Stimulated activated CD4-positive, alpha-beta T cell treated with anti-CD3 and anti-CD28 coated beads, Interleukin-1b, Interleukin-23, amount 100 ng/mL, for 4 hours (primary cell): ENCODE data around the gene NR0B2.
A peak's percentile ranks its signal among the peaks of the same experiment; 100 is the strongest.
"Not testable (repeated sequence)": the region's sequence is repeated elsewhere in the genome, so short reads cannot be mapped to it uniquely, and the experiment has no call there.

ENCODE experiments used
- DNase-seq, 2 donors: peaks; one replicate each; pipeline ENCODE4 v3.0.0-alpha.2; 2020; ENCODE audit warnings: low read depth in 2 of 2

Gene NR0B2

DNA sequence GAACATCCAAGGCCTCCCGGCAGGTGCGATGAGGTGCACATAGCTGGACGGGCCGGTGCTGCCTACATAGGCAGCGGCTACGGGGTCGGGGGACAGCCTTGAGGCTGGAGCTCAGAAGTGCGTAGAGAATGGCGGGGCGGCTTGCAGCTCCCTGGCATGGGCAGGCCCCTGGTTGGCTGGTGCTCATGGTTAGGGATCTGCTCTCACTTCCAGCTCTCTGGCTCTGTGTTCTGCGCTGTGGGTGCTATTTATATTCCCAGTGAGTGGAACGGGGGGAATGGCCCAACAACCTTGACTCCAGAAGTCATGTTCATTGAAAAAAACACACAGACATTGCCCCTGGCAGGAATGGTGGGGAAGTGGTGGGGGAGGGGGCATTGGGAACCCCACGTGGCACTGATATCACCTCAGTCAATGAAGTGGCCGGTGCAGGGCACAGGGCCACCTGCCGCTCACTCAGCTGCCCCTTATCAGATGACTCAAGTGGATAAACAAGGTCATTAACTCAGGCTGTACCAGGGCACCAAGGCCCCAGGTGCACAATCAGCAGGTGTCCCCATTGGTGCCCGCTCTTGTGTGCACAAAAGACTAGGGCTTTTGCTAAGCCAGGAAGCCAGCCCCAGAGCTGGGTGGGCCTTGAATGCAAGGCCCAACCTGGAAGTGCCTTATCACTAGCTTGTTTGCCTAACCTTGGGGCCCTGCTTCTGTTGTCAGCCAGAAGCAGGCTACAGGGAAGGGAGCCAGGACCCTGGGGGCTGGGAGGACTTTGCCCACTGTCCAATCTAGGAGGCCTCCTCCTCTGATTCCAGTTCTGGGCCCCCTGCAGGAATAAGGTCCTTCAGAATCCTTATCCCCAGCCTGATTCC lies at the start of gene NR0B2:
Gene NR0B2, minus strand, starts transcription at position 222 of the 866 bp plus-strand sequence. Its CDS starts 35 bp downstream, at position 187.
- DNase-seq: no peak

DNA sequence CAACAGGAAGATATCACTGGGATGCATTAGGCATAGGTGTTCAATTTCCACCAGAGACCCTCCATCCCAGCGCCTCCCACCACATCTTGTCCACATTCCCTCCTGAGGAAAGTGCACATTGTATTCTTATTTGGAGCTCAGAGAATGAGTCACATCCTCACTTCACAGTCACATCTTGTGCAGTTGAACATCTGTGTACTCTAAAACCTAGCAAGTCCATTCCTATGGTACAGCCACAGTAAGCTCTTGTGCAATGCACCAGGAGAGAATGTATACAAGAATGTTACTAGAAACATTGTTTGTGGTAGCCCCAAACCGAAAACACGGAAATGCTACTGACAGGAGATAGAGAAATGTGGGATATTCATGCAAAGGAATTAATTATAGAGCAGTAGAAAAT lies 48.1 kb upstream of the NR0B2 start:
- no peak for DNase-seq

DNA sequence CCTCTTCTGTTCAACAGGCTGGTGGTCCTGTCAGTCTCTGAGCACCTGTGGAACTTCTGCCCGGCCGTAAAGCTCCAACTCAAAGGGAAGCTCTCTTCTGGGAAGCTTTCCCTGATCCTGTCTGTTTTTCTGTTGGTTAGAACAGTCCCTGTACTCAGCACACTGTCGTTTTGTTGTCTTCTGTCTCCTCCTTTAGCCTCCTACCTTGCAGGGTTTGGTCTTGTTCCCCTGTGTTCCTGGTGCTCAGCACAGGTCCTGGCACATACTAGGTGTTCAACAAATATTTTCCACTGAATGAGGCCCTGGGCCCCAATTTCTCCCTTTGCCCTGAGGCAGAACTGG lies 46.8 kb upstream of the NR0B2 start:
- DNase-seq: no peak

GRCh38 chr1:26959722-26960624 lies 46.2 kb upstream of the NR0B2 start, which contains the start of gene KDF1:
KDF1 (minus strand) TSS chr1:26960468; CDS start chr1:26952380, 8,088 bp downstream.
- peak; percentile 22 to 28 for DNase-seq

GRCh38 chr1:26959270-26959669 lies 45.5 kb upstream of the NR0B2 start:
- DNase-seq: no peak

DNA sequence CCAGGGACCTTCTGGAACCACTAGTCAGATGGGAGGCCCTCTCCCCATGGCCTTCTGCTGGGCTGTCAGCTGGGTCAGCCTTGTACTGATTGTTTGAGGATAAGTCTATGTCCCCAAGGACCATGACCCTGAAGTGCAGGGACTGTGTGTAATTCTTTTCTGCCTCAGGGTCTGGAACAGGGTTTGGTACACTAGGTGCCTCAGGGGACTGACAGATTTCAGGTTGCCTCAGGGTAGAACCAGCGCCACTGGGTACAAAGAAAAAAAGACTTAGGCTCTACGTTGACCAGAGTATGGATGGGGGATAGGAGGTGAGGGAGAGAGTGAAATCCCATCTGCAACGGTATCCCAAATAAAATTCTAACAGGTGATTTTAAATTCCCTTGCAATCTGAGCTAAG lies 43.5 kb upstream of the NR0B2 start:
- no peak for DNase-seq

DNA sequence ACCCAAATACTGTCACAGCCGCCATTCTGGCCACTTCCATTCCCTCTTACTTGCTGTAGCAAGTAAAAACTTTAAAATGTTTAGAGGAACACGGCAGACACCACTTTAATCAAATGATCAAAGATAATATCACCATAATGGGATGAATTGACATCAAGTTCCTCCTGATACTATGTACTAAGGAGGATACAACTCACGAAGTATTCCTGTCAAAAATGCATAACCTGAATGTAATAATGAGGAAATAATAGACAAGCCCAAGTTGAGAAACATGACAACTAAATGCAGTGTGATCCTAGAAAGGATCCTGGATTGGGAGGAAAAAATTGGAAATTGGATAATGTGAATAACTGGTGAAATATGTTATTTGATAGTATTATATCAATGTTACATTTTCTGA lies 42.5 kb upstream of the NR0B2 start:
- no peak for DNase-seq

- no peak for DNase-seq
Observed at GRCh38 chr1:26953374-26953773, 39.6 kb upstream of the NR0B2 start.

DNA sequence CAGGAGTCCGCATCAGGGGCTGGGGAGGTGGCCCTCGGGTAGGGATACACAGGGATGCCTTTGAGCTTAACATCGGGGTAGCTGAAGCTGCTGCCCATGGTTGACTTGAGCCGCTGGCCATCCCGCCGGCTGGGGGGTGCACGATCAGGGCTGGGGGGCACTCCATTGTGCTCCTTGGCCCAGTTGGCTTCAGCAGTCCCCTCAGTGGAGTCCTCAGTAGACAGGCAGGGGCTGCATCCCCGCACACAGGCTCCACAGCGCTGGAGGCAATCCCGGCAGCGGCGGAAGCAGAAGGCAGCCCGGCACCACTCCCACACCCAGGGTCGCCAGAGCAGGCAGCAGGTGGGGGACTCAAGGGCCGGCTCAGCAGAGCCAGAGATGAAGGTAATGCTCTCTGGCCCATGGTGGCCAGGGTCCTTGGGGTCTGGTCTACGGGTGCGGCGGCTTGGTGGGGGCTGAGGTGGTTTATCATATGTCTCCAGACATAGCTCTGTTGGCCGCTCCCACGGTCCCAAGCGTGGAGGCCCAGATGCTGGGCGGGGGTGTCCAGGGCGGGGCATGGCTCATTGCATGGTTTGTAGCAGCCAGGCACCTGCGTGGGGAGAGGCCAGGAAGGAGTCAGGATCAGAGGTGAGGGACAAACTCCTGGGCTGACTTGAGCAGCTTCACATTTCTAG lies 38.2 kb upstream of the NR0B2 start:
- DNase-seq: no peak

DNA sequence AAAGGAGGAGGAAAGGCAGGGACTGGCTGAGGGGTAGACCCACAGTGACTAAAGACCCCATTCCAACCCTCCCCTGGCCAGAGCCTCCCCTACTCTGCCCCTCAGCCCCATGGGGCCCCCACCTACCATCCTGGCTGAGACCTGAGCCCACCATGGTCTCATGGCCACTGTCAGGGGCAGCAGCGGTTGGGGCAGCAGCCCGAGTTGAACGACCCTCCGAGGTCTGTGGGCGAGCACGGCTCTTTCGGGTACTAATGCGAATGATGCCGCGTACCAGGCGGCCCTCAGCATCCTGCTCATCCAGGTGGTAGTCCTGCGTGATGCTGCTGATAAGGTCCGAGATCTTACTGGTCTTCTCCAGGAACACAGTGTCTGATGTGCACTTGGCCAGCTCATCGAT lies 37.4 kb upstream of the NR0B2 start:
- no peak for DNase-seq

- DNase-seq: no peak
Observed at GRCh38 chr1:26950602-26951001, 36.8 kb upstream of the NR0B2 start.

DNA sequence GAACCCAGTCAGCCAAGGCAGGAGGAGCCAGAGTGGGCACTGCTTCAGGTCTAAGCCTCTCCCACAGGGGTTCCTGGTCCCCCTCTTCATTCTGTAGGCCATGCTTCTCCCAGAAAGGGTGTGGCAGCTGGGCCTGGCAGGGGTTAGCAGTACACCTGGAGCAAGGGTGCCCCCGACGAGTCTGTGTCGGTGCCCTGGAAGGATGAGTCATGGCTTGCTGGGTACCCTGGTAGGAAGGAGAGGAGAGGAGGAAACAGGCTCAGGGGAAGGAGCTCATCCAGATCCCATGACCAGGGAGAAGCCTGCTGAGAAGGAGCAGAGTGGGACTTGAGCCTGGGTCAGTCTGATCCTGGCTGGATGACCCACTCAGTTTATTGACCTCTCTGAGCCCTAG lies 36.1 kb upstream of the NR0B2 start:
- DNase-seq: no peak

GRCh38 chr1:26949266-26949925 lies 35.6 kb upstream of the NR0B2 start:
- DNase-seq: no peak

- DNase-seq: not testable (repeated sequence)
Observed at GRCh38 chr1:26948725-26949057, 34.9 kb upstream of the NR0B2 start.

- DNase-seq: no peak
Observed at GRCh38 chr1:26946270-26946669, 32.5 kb upstream of the NR0B2 start.

- DNase-seq: no peak
Observed at GRCh38 chr1:26945728-26946127, 32.0 kb upstream of the NR0B2 start.

DNA sequence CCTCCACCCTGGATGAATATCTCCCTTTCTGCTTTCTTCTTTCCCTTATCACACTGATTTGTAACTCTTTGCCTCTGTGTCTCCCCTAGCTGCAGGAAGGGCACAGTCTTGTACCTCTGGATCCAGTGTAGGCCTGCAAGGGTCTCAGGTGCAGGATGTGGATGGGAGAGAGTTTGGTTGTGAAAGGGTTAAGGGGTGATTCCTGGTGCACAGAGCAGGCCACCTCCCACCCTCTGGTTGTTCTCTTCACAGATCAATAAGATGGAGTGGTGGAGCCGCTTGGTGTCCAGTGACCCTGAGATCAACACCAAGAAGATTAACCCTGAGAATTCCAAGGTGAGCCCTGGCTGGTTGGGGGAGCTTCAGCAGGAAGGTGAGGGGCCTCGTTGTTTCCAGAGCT lies 31.4 kb upstream of the NR0B2 start:
- DNase-seq: no peak

DNA sequence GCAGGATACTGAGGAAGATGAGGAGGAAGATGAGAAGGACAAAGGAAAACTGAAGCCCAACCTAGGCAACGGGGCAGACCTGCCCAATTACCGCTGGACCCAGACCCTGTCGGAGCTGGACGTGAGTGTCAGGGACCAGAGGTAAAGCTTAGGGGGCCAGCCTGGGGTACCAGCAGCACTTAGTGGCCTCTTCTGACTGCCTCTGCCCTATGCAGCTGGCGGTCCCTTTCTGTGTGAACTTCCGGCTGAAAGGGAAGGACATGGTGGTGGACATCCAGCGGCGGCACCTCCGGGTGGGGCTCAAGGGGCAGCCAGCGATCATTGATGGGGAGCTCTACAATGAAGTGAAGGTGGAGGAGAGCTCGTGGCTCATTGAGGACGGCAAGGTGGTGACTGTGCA lies 28.9 kb upstream of the NR0B2 start:
- no peak for DNase-seq

DNA sequence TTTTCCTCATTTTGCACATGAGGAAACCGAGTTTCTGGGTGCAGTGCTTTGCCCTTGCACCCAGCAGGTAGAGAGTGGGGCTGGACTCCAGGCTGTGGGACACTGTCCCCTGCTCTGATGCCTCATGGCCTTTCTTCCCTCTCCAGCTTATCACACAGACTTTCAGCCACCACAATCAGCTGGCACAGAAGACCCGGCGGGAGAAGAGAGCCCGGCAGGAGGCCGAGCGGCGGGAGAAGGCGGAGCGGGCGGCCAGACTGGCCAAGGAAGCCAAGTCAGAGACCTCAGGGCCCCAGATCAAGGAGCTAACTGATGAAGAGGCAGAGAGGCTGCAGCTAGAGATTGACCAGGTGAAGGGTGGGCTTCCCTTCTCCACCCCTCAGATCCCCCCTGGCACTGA lies 27.5 kb upstream of the NR0B2 start:
- no peak for DNase-seq

GRCh38 chr1:26938659-26939025 lies 24.9 kb upstream of the NR0B2 start:
- DNase-seq: no peak

DNA sequence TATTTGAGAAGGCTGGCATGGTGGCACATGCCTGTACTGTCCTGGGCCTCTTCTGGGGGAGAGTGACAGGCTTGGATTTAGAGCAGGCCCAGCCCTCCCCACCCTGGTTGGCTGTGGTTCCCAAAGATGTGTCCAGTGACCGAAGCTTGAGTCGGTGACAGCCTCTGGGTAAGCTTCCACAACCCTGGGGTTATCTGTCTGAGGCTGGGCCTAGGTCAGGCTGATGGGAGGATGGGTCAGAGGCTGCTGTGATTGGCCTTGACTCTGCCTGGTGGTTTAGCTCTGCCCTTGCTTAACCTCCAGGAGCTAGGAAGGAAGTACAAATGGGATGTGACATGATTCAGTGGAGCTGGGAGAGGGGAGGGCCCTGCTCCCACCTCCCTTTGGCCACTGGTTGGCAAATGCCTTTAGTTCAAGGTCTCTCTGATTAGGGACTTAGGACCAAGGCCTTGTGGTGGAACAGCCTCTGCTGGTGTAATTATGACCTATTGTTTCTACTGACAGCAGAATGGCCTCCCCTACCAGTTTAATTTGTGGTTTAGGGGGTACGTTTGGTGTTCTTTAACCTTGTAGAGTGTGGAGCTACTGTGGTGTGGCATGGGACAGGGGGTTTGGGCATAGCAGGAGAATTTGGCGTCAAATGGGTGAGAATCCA lies 24.4 kb upstream of the NR0B2 start:
- no peak for DNase-seq
